ENCODE data around the gene MTMR3.

Gene MTMR3

GRCh38 chr22:30027169-30027568 lies 144.2 kb downstream of the MTMR3 start:
- peak; percentile 81 for DNase-seq (ENCODE audit: low spot score)

- DNase-seq (ENCODE audit: low spot score) = no peak
Observed at GRCh38 chr22:30027791-30028190, 144.8 kb downstream of the MTMR3 start.

- no peak for DNase-seq (ENCODE audit: low spot score)
Observed at GRCh38 chr22:30028731-30029130, 145.8 kb downstream of the MTMR3 start.

- DNase-seq (ENCODE audit: low spot score) = no peak
Observed at GRCh38 chr22:30029512-30029911, 146.5 kb downstream of the MTMR3 start.

- DNase-seq (ENCODE audit: low spot score) = no peak
Observed at GRCh38 chr22:30030329-30030728, 147.4 kb downstream of the MTMR3 start.

- DNase-seq (ENCODE audit: low spot score) = no peak
Observed at GRCh38 chr22:30031328-30031727, 148.4 kb downstream of the MTMR3 start.

- DNase-seq (ENCODE audit: low spot score) = no peak
Observed at GRCh38 chr22:30031764-30032455, 148.9 kb downstream of the MTMR3 start.

- DNase-seq (ENCODE audit: low spot score) = no peak
Observed at GRCh38 chr22:30033137-30033536, 150.2 kb downstream of the MTMR3 start.

GRCh38 chr22:30033901-30034300 lies 150.9 kb downstream of the MTMR3 start:
- no peak for DNase-seq (ENCODE audit: low spot score)

- DNase-seq (ENCODE audit: low spot score) = peak; percentile 42
Observed at GRCh38 chr22:30036656-30037055, 153.7 kb downstream of the MTMR3 start.

- DNase-seq (ENCODE audit: low spot score) = no peak
Observed at GRCh38 chr22:30038219-30038618, 155.2 kb downstream of the MTMR3 start.

- no peak for DNase-seq (ENCODE audit: low spot score)
Observed at GRCh38 chr22:30040499-30041260, 157.7 kb downstream of the MTMR3 start.

GRCh38 chr22:30041475-30041874 lies 158.5 kb downstream of the MTMR3 start:
- no peak for DNase-seq (ENCODE audit: low spot score)

- DNase-seq (ENCODE audit: low spot score) = no peak
Observed at GRCh38 chr22:30041881-30042280, 158.9 kb downstream of the MTMR3 start.

- DNase-seq (ENCODE audit: low spot score) = no peak
Observed at GRCh38 chr22:30043161-30043560, 160.2 kb downstream of the MTMR3 start.

- DNase-seq (ENCODE audit: low spot score) = peak; percentile 30
Observed at GRCh38 chr22:30044369-30044768, 161.4 kb downstream of the MTMR3 start.

- no peak for DNase-seq (ENCODE audit: low spot score)
Observed at GRCh38 chr22:30044881-30045493, 162.0 kb downstream of the MTMR3 start.

GRCh38 chr22:30045494-30045887 lies 162.5 kb downstream of the MTMR3 start:
- DNase-seq (ENCODE audit: low spot score) = no peak

- DNase-seq (ENCODE audit: low spot score) = no peak
Observed at GRCh38 chr22:30045901-30046715, 163.1 kb downstream of the MTMR3 start.

GRCh38 chr22:30046716-30047363 lies 163.9 kb downstream of the MTMR3 start:
- DNase-seq (ENCODE audit: low spot score) = no peak

GRCh38 chr22:30047364-30047738 lies 164.4 kb downstream of the MTMR3 start:
- peak; percentile 7 for DNase-seq (ENCODE audit: low spot score)

GRCh38 chr22:30048681-30049080 lies 165.7 kb downstream of the MTMR3 start:
- DNase-seq (ENCODE audit: low spot score) = no peak

Data from SW480 (cell line).